Vagina (tissue), 2 donors: ENCODE data around the gene ASXL3.

Experiments
- CTCF ChIP-seq, 3 experiments: fragments of 450-650 bp in 2 of 3; fragments of 200-600 bp in 1 of 3; sonication (generic) in 1 of 3; IDR thresholded peaks; one replicate each; pipeline ENCODE4 v1.5.1; 2017 to 2019; ENCODE audit warnings: antibody characterized with exemption in 3 of 3, mild to moderate bottlenecking in 2 of 3, moderate library complexity in 2 of 3
- POLR2A ChIP-seq, 2 donors: fragments of 450-650 bp; IDR thresholded peaks; one replicate each; pipeline ENCODE4 v1.6.1; 2017; ENCODE audit warnings: antibody characterized with exemption in 2 of 2, mild to moderate bottlenecking in 2 of 2, moderate library complexity in 2 of 2
- POLR2AphosphoS5 ChIP-seq, 2 donors: sonication (generic); formaldehyde crosslinking; IDR thresholded peaks; one replicate each; pipeline ENCODE4 v1.9.0; 2017; ENCODE audit warnings: antibody characterized with exemption in 2 of 2, mild to moderate bottlenecking in 2 of 2, low read depth in 1 of 2; ENCODE audit not compliant: insufficient read depth in 1 of 2

DNA sequence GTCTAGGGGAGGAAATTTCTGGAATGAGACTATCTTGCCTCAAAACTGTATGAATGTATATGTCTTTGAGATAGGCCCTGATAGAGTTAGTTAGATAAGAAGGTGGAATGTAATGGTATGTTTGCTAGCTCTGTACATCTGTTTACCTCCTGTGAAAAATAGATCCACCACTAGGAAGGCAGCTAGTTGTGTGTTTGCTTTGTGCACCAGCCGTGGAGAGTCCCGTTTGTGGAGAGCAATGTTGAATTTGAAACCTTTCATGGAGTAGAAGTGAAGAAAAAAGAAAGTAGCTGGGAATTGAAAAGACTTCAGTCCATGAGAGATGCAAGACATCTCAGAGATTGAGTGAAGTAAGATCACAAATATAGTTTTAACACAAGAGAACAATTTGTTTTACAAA lies 25.4 kb downstream of the ASXL3 start:
- TF ChIP-seq CTCF (IDR thresholded peaks at IDR 0.05), result no peak
- TF ChIP-seq POLR2AphosphoS5 (IDR thresholded peaks at IDR 0.05; ENCODE audit: insufficient read depth in 1 of 2, low read depth in 1 of 2), result no peak
- TF ChIP-seq POLR2A (IDR thresholded peaks at IDR 0.05), result no peak
